Ishikawa (cell line): ENCODE data around the gene ROM1.

ENCODE experiments used
- CEBPB ChIP-seq: IDR thresholded peaks from 2 replicates; pipeline ENCODE4 v1.6.1; 2012
- CREB1 ChIP-seq: IDR thresholded peaks from 2 replicates; pipeline ENCODE4 v1.6.1; 2012; ENCODE audit warnings: low read depth
- EGR1 ChIP-seq: IDR thresholded peaks from 2 replicates; pipeline ENCODE4 v1.6.1; 2012
- EP300 ChIP-seq: IDR thresholded peaks from 2 replicates; pipeline ENCODE4 v1.6.1; 2012; ENCODE audit warnings: borderline replicate concordance
- FOXM1 ChIP-seq: IDR thresholded peaks from 2 replicates; pipeline ENCODE4 v1.6.1; 2012; ENCODE audit warnings: low read depth, borderline replicate concordance
- MAX ChIP-seq: IDR thresholded peaks from 2 replicates; pipeline ENCODE4 v1.6.1; 2012
- NFIC ChIP-seq: IDR thresholded peaks from 2 replicates; pipeline ENCODE4 v1.6.1; 2012
- RAD21 ChIP-seq: IDR thresholded peaks from 2 replicates; pipeline ENCODE4 v1.6.1; 2012; ENCODE audit warnings: low read depth
- REST ChIP-seq: IDR thresholded peaks from 2 replicates; pipeline ENCODE4 v1.6.1; 2012; ENCODE audit warnings: low read depth, mild to moderate bottlenecking
- TAF1 ChIP-seq: IDR thresholded peaks from 2 replicates; pipeline ENCODE4 v1.6.1; 2012; ENCODE audit warnings: low read depth, mild to moderate bottlenecking
- TCF12 ChIP-seq: IDR thresholded peaks from 2 replicates; pipeline ENCODE4 v1.6.1; 2012; ENCODE audit warnings: low read depth
- TEAD4 ChIP-seq: IDR thresholded peaks from 2 replicates; pipeline ENCODE4 v1.6.1; 2012
- USF1 ChIP-seq: IDR thresholded peaks from 2 replicates; pipeline ENCODE4 v1.6.1; 2012
- YY1 ChIP-seq: IDR thresholded peaks from 2 replicates; pipeline ENCODE4 v1.6.1; 2012; ENCODE audit warnings: low read depth
- ZBTB7A ChIP-seq: IDR thresholded peaks from 2 replicates; pipeline ENCODE4 v1.6.1; 2012; ENCODE audit warnings: low read depth

The ROM1 gene

GRCh38 chr11:62608776-62609175 lies 4.3 kb upstream of the ROM1 start:
- TF ChIP-seq EP300: no peak
- no peak for TF ChIP-seq FOXM1
- TF ChIP-seq EGR1: no peak
- TF ChIP-seq MAX: no peak
- TF ChIP-seq NFIC: no peak

GRCh38 chr11:62610403-62610802 lies 2.7 kb upstream of the ROM1 start:
- TF ChIP-seq NFIC (no peak), YY1 (no peak), TEAD4 (no peak), ZBTB7A (no peak), EGR1 (no peak), TCF12 (no peak), CREB1 (no peak), USF1 (no peak), RAD21 (no peak), FOXM1 (no peak), EP300 (no peak), CEBPB (no peak), MAX (no peak), REST (no peak)

GRCh38 chr11:62610814-62611704 lies 2.0 kb upstream of the ROM1 start:
- TF ChIP-seq EGR1 (no peak), REST (no peak), RAD21 (no peak), NFIC (no peak), CREB1 (no peak), TCF12 (no peak), EP300 (no peak), TAF1 (no peak), FOXM1 (no peak), ZBTB7A (no peak), TEAD4 (no peak), MAX (no peak), USF1 (no peak), YY1 (no peak), CEBPB (no peak)

GRCh38 chr11:62611705-62612365 lies 1.2 kb upstream of the ROM1 start:
- TF ChIP-seq YY1 (no peak), TEAD4 (no peak), TAF1 (0 out of 2 replicates have a peak, but pooled peaks have one; percentile 19), EP300 (no peak), RAD21 (no peak), MAX (peak; percentile 17; the same call in 1 of the 2 replicates), EGR1 (no peak), REST (no peak), CEBPB (no peak), ZBTB7A (no peak)
